Activated CD4-positive, CD25-positive, alpha-beta regulatory T cell (primary cell): ENCODE measurements around the gene EDN3.

Experiments
- DNase-seq, 4 experiments: peaks; one replicate each; lab custom pipeline; 2025; lab: John Stamatoyannopoulos, UW

EDN3 gene, protein sequence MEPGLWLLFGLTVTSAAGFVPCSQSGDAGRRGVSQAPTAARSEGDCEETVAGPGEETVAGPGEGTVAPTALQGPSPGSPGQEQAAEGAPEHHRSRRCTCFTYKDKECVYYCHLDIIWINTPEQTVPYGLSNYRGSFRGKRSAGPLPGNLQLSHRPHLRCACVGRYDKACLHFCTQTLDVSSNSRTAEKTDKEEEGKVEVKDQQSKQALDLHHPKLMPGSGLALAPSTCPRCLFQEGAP

DNA sequence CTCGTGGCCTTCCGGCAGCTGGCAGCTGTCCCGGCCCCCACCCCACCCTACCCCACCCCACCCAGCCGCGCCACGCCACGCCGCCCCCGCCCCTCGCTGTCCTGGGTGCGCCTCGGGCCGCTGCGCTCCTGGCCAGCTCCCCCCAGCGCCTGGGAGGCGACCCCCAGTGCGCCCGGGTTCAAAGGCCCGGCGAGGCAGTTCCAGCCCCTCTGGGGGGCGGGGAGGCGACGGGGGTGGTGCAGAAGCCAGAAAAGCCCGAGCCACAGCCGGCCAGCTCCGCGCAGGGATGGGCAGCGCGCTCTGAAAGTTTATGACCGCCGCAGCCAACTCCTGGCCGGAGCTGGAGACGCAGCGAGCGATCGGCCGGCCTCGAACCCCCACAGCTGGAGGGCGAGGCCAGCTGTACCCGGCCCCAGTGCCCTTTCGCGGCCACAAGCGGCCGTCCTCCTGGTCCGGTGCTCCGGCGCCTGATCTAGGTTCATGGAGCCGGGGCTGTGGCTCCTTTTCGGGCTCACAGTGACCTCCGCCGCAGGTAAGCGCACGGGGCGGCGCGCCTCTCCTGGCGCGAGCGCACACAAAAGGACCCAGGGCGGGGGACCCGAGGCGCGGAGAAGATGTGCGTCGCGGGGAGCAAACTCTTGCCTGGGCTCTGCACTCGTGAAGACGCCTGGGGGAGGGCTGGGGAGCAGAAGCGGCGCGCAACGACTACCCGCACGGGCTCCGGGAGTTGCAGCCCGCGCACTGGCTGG is at the start of gene EDN3:
Gene EDN3 (plus strand): TSS at position 279 of the 749 bp plus-strand sequence. CDS start 202 bp downstream, at position 481.
- DNase-seq = no peak

DNA sequence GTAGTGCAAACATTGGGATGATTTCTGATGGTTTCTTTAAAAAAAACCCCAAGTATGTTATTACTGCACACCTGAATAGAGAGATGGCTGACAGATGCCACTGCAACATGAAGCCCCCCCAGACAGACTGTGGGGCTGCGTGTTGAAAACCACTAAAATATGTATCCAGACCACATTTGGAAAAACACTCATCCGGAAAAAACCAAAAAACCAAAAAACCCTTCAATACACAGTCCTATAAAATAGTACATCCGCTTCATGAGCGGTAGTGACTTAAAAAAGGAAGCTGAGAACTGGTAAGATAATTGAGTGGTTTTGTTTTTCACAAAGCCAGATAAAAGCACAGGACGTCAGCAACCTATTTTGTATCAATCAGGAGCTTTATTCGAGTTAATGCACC is 47.1 kb upstream of the EDN3 start:
- no peak for DNase-seq

DNA sequence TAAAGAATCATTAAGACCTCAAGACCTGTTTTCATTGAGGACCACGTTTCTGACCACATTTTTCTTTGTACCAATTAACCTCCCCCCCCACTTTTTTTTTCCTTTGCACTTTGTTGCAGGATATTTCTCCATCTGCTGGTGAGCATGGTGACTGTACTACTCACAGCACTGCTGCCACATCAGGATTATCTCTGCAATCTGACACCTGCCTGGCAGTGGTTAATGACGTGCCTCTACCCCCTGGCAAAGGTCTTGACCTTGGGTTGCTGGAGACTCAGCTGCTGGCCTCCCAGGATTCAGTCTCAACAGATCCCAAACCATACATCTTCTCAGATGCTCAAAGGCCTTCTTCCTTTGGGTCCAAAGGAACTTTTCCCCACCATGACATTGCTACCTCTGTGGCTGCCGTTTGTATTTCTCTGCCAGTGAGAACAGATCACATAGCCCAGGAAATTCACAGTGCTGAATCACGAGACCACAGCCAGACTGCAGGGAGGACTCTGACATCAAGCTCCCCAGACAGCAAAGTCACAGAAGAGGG is 46.6 kb upstream of the EDN3 start:
- DNase-seq = no peak

DNA sequence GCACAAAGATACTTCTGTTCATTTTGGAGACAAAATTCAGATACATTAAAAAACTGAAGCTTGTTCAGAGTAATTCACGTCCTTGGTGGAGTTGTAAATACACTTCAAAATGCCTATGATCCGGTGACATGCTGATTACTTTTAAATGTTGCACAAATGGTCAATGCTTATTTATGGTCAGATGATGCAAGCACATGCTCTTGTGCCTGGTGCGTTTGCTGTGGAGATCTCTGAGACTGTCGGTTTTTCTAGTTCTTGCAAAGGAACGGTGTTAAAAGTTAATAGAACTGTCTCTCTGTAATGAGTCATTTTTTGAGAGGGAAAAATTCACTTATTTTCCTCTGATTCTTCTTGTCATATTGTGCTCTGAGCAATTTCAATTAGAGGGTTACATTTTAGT is 45.2 kb upstream of the EDN3 start:
- DNase-seq = no peak

DNA sequence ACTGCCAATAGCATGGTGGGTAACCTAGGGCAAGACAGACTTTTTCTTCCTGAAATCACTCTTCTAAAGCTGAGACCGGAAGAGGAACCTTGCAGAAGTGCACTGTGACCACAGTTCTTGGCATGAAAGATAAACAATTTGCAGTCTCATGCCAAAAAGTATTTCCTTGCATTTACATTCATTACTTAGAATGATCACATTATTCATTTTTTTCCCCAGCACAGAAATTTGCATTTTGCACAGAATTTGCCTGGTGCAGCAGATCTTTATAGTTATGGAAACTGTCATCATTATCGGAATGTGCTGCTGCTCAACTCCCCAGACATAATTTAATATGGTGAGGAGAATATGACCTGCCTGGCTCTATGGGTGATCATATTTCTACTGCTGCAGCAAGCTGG is 42.2 kb upstream of the EDN3 start:
- no peak for DNase-seq

DNA sequence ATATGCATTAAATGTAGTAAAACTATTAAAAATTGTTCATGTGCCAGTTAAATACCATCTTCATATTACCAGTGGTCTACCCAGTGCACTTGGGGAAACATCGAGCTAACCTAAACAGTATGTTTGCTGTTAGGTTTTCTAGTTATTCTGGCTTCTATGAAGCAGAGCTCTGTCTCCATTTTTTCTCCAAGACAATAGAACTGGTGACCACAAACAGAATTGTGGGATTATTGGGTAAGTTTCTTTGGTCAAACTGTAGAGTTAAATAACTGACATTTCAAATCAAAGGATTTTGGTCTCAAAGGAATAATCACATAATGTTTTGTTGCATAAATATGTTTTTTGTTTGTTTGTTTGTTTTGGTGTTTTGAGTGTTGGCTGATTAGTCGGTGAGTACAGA is 40.5 kb upstream of the EDN3 start:
- DNase-seq = no peak

DNA sequence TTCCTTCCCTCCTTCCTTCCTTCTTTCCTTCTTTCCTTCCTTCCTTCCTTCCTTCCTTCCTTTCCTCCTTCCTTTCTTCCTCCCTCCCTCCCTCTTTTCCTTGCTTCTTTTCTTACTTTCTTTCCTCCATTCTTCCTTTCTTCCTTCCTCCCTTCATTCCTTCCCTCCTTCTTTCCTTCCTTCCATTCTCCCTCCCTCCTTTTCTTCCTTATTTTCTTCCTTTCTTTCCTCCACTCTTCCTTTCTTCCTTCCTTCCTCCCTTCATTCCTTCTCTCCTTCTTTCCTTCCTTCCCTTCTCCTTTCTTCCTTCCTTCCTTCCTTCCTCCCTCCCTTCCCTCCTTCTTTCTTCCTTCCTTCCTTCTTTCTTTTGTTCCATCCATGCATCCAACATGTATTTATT is 35.1 kb upstream of the EDN3 start:
- no peak for DNase-seq

DNA sequence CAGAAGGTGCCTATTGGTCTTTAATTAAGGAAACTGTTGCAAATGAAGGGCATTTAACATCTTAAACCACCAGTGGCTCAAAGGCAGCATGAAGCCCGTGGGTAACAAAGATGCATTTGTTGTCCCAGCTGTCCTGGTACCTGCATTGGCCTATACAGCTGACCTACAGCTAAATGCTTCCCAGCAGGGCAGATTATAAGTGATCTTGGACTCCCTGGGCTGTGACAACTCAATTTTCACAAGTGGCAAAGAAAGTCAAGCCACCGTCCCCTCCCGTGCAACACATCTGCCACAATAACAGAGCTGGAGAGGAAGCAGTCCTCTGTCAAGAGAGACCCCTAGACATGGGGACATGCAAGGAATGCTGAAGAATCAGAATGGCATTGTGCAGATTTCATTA is 31.5 kb upstream of the EDN3 start:
- DNase-seq = no peak

DNA sequence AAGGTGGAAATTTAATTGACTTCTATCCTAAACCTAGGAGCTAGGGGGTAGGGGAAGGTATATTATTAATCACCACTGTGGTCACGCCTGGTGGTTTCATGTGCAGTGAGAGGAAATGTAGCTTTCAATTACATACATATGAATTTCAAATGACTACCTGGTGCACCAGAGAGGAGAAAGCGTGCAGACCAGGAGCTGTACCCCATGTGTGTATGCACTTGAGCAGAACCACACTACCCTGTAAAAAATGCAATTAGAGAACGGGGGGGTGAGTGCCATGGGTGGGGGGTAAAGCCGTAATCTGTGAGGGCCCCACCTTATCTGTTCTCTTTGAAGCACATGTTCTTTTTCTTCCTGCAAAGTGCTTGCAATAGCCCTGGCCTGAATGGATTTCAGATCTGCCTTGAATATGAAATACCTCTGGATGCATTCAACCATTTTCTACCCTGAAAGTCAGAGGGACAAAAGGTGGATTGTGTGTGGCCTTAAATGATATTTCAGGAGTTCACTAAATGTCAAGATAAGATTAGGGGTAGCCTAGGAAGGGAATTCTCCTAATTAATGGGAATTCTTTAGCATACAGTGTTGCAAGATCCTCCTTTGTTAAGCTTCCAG is 30.9 kb upstream of the EDN3 start:
- no peak for DNase-seq

DNA sequence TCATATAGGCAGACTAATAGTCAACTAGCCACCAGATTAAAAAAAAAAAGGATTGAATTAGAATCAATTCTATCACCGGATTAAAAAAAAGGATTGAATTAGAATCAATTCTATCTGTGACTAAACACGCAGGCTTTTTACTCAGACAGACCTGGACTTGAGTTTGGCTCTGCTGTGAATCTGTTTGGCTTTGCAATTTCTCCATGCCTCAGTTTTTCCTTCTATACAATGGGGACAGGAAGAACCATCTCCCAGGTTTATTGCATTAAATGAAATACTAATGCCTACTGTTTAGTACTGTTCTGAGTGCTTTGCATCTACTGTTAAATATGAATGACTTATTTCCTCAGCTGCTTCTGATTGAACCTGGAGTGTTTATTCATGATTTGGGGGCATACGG is 30.0 kb upstream of the EDN3 start:
- no peak for DNase-seq

DNA sequence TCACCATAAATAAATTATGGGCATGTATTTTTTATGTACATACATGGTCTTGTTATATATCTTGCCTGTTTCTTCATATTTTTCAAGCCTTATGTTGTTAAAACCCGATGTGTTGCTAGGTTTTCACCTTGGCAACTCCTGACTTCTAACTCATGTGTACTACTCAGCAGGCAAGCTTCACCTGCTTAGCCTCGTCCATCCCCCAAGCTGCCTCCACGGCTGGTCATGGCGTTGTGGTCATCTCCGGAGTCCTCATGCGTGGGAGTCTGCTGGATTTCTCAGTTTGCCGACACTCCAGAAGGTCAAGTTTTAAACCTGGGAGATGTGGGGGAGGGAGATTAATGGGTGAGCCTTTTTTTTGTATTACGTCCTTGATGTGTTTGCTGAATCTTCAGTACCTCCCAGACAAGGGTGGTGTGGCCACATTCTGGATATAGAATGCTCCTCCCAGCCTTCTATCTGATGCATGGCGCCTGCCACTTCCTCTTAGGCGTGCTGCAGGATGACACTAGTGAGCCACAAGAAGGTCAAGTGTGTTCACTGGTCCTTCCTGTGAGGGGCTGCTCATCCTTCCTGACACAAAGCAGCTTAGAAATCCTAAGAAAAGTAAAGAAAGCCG is 26.6 kb upstream of the EDN3 start:
- DNase-seq = no peak

DNA sequence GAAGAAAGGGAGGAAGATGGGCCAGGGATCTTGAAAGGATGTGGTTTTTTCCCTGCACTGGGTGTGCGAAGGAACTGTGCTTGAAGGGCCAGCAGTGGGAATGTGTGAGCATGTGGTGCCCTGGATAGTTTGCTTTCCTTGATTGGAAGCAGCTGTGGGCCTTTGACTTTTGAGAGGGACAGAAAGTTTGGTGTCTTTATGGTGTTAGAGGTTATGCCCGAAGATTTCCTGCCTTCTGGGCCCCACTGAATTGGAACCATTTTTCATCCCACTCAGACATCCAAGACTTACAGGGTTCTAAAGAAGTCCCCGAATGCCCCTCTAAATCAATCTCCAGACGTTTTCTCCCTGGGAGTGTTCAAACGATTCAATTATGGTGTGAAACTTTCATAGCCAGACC is 23.5 kb upstream of the EDN3 start:
- DNase-seq = no peak

DNA sequence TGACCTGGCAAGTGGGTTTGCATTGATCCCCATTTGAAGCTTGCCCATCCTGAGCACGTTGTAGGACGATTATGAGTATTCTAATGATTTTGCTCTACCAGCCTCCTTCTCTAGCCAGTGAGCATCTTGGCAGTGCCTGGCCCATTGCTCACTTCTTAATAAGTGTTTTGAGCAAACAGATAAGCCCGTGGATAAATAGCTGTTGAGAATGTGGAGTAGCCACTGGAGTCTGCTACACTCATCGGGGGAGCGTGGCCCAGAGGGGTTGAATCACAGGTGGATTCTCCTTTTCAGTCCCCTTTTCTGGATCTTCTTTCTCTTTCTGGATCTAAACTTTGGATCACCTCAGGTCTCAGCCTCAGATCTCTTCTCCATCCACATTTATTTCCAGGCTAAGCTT is 15.9 kb upstream of the EDN3 start:
- DNase-seq = no peak

DNA sequence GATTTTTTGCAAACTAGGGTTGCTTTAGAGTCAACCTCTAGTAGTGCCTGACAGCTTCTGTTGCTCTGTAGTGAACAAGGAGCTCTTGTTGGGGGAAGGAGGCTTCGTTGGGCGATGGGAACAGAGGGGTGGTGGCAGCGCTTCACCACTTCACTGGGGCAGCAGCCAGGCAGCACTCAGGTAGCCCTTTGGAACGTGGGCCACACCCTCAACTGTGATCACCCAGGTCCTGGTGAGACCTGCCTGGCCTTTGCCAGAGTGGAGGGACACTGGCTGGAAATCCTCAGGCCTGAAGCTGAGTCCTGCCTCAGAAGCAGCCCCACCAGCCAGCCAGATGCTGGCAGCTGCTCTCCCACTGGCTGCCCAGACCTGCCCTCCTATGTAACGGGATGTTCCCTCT is 10.4 kb upstream of the EDN3 start:
- no peak for DNase-seq

DNA sequence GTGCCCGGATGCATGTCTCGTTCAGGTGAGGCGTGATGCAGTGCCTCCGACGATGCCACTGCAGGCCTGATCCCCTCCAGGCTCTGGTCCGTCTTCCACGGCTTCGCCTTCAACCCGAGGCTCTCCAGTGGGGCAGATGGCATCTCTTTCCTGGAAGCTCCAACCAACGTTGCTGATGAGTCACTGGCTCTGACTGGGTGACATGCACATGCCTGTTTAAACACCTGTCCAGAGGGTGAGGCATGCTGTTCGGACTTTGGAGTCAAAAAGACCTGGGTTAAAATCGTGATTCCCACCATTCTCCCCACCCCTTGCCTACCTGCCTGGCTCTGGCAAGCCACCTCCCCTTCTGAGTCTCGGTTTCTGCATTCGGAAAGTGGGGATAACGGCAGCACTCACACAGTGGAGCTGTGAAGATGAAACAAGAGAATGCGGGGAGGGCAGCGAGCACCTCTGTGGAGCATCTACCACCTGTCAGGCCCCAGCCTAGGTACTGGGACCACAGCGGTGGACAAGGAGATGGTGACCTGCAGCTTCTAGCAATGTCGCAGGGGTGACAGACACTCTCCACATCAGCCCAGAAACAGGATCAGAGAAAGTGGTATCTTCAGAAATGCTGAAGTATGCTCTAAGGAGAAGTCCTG is 8.5 kb upstream of the EDN3 start:
- DNase-seq = no peak

DNA sequence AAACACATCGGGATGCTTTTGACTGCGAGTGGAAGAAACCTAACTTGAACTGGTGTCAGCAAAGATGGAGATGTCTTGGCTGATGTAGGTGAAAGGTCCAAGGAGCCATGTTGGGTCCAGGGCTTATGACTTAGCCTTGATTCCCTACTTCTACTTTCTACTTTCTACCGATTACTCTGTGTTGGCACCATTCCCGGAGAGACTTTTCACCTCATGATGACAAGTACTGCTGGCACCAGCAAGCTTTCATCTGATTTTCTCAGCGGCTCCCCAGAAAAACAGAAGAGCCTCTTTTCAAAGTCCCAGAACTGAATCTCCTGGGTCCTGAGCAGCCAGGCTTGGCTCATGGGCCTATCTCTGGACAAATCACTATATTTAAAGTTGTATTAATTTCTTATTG is 4.9 kb upstream of the EDN3 start:
- no peak for DNase-seq

DNA sequence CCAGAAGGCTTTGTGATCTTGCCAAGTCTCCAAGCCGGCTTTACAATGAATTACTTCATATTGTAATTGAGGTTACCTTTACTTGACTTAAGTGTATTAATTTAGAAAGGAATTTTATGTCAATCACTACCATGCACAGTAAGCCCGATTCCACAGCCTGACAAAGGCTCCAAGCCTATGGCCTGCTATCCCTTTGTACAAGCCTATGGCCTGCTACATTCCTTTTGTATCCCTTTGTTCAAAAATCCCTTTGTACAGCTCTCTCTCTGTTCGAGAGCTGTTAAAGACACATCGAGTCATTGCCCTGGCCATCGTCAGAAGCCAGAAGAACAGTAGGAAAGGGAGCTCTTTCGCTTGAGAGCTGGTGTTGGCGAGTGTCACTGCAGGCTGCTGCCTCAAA is 2.7 kb upstream of the EDN3 start:
- no peak for DNase-seq

DNA sequence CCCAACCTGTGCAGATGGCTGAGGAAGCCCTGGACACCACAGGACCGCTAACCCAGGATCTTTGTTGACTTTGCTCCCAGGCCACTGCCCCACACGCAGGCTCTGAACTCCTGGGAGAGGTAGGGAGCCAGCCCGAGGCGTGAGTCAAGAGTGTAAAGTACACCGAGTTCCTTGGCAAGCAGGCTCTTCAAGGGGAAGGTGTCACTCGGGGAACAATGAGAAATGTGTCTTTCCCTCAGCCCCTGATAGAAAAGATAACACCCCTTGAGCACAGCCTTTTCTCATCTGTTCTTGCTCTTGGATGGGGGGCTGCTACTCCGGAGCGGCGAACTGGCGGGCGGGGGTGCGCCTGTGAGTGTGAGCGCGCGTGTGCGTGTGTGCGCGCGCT is 472 bp upstream of the EDN3 start:
- DNase-seq = no peak

DNA sequence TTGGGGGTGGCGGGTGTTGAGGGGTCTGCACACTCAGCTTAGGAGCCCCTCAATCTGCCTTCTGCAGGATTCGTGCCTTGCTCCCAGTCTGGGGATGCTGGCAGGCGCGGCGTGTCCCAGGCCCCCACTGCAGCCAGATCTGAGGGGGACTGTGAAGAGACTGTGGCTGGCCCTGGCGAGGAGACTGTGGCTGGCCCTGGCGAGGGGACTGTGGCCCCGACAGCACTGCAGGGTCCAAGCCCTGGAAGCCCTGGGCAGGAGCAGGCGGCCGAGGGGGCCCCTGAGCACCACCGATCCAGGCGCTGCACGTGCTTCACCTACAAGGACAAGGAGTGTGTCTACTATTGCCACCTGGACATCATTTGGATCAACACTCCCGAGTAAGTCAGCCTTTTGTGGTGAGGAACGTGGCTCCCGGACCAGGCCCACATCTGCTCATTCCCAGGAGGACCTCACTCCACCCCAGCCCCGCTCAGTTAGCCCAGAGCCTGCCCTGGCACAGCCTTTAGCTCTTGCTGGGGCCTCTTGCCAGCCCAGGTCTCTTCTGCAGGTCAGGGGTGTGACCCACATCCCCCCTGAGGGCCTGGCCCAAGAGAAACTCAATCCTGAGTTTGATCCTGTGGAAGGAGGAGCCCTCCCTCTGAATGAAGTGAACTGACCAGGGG is 1.1 kb downstream of the EDN3 start:
- DNase-seq = no peak

DNA sequence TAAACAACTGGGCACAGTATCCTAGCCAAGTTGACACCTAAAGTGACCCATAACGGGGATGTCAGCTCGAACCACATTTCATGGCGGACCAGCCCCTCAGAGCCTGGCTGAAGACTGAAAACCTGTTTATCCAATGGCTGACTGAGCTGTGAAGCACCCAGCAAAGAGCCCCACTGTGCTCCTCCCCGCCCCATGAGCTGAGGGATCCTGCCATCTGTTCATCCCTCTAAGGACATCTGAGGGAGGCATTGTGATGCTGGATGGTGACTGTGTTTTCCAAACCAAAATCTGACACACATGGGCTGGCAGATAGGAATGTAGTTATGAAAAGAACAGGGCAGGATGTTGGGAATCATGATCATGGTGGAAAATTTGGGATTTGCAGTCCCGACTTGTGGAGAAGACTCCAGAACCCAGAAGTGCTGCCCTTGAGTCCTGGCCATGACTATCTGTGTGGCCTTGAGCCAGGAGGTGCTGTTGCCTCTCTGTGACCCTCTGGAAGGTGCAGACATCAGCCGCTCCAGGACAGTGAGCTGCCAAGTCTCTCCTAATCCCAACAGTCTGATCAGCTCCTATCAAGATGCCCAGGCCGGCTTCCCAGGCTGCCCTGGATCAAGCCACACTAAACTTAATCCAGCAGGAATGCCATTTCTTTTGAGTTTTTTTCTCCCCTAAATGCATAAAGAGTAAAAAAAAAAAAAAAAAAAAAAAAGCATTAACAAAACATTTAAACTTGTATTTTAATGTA is 5.7 kb downstream of the EDN3 start:
- DNase-seq = no peak

DNA sequence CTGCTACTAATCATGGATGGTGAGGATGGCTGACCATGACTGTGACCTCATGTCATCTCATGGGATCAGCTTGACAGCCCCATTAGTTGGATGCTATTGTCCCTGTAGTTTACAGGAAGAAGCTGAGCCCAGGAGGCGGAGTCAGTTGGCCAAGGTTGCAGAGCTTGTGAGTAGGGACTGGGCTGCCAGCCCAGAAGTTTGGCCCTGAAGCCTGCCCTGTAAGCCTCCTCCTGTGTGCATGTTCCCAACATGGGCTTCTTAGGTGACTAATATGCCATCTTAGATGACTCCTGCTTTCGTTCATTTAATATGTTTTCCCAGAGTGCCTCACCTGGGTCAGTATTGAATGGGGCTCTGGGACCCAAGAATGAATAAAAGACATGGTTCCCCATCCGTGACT is 6.9 kb downstream of the EDN3 start:
- DNase-seq = no peak
